HCT116 (cell line): ENCODE results near the gene CNN3. TPM values are rescaled to one million over a fixed set of nuclear protein-coding genes. Genes with fewer than 3 reads are reported as not detected.
A peak's percentile ranks its signal among the peaks of the same experiment; 100 is the strongest.

Source experiments
- ATAC-seq: fragments of 200-7000 bp; cut with Tn5 transposase; 2 replicates; pipeline ENCODE4 v1.9.1; 2020; ENCODE audit warnings: mild to moderate bottlenecking, moderate library complexity
- BruUV-seq: library from RNA; stranded (reverse); fragments of 400-500 nt; replicated peaks from 2 replicates; lab custom pipeline; 2021; lab: Mats Ljungman, UMichigan
- CTCF ChIA-PET: fragments of 300-600 bp; sonication (Branson Sonifier 250); formaldehyde crosslinking; loops from one replicate; lab custom pipeline; 2021; ENCODE audit warnings: antibody characterized with exemption; lab: Charles Lee
- POLR2A ChIA-PET: fragments of 300-600, 350-600 bp; sonication (Branson Sonifier 250); formaldehyde crosslinking; loops from one replicate; lab custom pipeline; 2021; ENCODE audit warnings: antibody characterized with exemption; lab: Charles Lee
- RAD21 ChIA-PET, 2 experiments: fragments of 300-600 bp; sonication (Branson Sonifier 250); formaldehyde crosslinking; loops; one replicate each; lab custom pipeline; 2023; ENCODE audit warnings: low total read pairs in 2 of 2; ENCODE audit not compliant: uncharacterized antibody in 2 of 2, unreplicated experiment in 2 of 2, low non-redundant PET in 1 of 2; lab: Charles Lee
- DNase-seq: peaks from one replicate; pipeline ENCODE4 v3.0.0-alpha.2; 2010; ENCODE audit warnings: low read depth, low spot score
- H2AFZ ChIP-seq: fragments of 200-600 bp; shearing (Covaris generic), sonication (generic); 2 replicates; pipeline ENCODE4 v1.6.1; 2017; ENCODE audit warnings: low read depth, mixed run types, mixed read lengths, antibody characterized with exemption, low read length; ENCODE audit not compliant: poor library complexity, severe bottlenecking
- H3K27ac ChIP-seq: 2 replicates; pipeline ENCODE4 v1.5.1; 2012; ENCODE audit warnings: low read depth, low read length
- H3K27me3 ChIP-seq: fragments of 200-600 bp; sonication (generic); 2 replicates; pipeline ENCODE4 v1.6.1; 2016; ENCODE audit warnings: mixed run types, low read length, mixed read lengths; ENCODE audit not compliant: insufficient read depth
- H3K36me3 ChIP-seq, 2 experiments: fragments of 200-500 bp in 1 of 2; fragments of 200-600 bp in 1 of 2; sonication (Bioruptor generic) in 1 of 2; sonication (generic) in 1 of 2; 2 replicates each; pipeline versions ENCODE4 v1.5.1 to v1.6.1; 2014 to 2016; ENCODE audit warnings: low read length in 2 of 2, inconsistent platforms in 1 of 2, mixed read lengths in 1 of 2, mixed run types in 1 of 2; ENCODE audit not compliant: insufficient read depth in 2 of 2, control insufficient read depth in 1 of 2
- H3K4me1 ChIP-seq, 2 experiments: fragments of 200-600 bp in 1 of 2; sonication (generic) in 1 of 2; 2 replicates each; pipeline versions ENCODE4 v1.5.1 to v1.6.1; 2012 to 2017; ENCODE audit warnings: low read length in 2 of 2, inconsistent platforms in 1 of 2, mild to moderate bottlenecking in 1 of 2, mixed read lengths in 1 of 2, mixed run types in 1 of 2, moderate library complexity in 1 of 2; ENCODE audit not compliant: insufficient read depth in 2 of 2, control insufficient read depth in 1 of 2
- H3K4me2 ChIP-seq: fragments of 200-600 bp; sonication (generic); 2 replicates; pipeline ENCODE4 v1.6.1; 2017; ENCODE audit warnings: mixed run types, low read length, mixed read lengths
- H3K4me3 ChIP-seq, 2 experiments: fragments of 200-600 bp in 1 of 2; sonication (generic) in 1 of 2; replicated peaks in 1 of 2; 2 replicates each; pipeline ENCODE4 v1.5.1; 2011 to 2016; ENCODE audit warnings: low read length in 2 of 2, control low read depth in 1 of 2, low read depth in 1 of 2, mild to moderate bottlenecking in 1 of 2, mixed read lengths in 1 of 2, mixed run types in 1 of 2
- H3K79me2 ChIP-seq: fragments of 200-600 bp; sonication (generic); 2 replicates; pipeline ENCODE4 v1.6.1; 2017; ENCODE audit warnings: mild to moderate bottlenecking, mixed run types, low read length, moderate library complexity, mixed read lengths; ENCODE audit not compliant: insufficient read depth
- H3K9ac ChIP-seq: fragments of 200-600 bp; sonication (generic); 2 replicates; pipeline ENCODE4 v1.6.1; 2016; ENCODE audit warnings: low read length, mixed read lengths
- H3K9me2 ChIP-seq: fragments of 200-600 bp; sonication (generic), shearing (Covaris generic); 2 replicates; pipeline ENCODE4 v1.6.1; 2017; ENCODE audit warnings: mixed run types, mild to moderate bottlenecking, moderate library complexity; ENCODE audit not compliant: insufficient read depth
- H3K9me3 ChIP-seq, 2 experiments: fragments of 200-500 bp in 1 of 2; fragments of 200-600 bp in 1 of 2; sonication (Bioruptor generic) in 1 of 2; sonication (generic) in 1 of 2; 2 replicates each; pipeline ENCODE4 v1.6.1; 2014 to 2017; ENCODE audit warnings: low read length in 2 of 2, mixed read lengths in 2 of 2, inconsistent platforms in 1 of 2, low read depth in 1 of 2, mild to moderate bottlenecking in 1 of 2, mixed run types in 1 of 2, moderate library complexity in 1 of 2; ENCODE audit not compliant: control insufficient read depth in 1 of 2, insufficient read depth in 1 of 2
- H4K20me1 ChIP-seq: fragments of 200-600 bp; sonication (generic), shearing (Covaris generic); 2 replicates; pipeline ENCODE4 v1.6.1; 2017; ENCODE audit warnings: mixed run types, mild to moderate bottlenecking, moderate library complexity; ENCODE audit not compliant: insufficient read depth
- CEBPB ChIP-seq: IDR thresholded peaks from 2 replicates; pipeline ENCODE4 v1.6.1; 2012; ENCODE audit warnings: low read depth
- CTCF ChIP-seq, 3 experiments: fragments of 200-600 bp in 1 of 3; sonication (generic) in 1 of 3; IDR thresholded peaks in 2 of 3; conservative IDR thresholded peaks in 1 of 3; 2 replicates each; pipeline ENCODE4 v1.5.1; 2012 to 2017; ENCODE audit warnings: low read depth in 2 of 3, low read length in 2 of 3, antibody characterized with exemption in 1 of 3, borderline replicate concordance in 1 of 3, control low read depth in 1 of 3, mild to moderate bottlenecking in 1 of 3, mixed read lengths in 1 of 3, mixed run types in 1 of 3, moderate library complexity in 1 of 3; ENCODE audit not compliant: insufficient read depth in 1 of 3
- FOSL1 ChIP-seq: IDR thresholded peaks from 2 replicates; pipeline ENCODE4 v1.6.1; 2012; ENCODE audit warnings: low read depth
- MAX ChIP-seq: IDR thresholded peaks from 2 replicates; pipeline ENCODE4 v1.6.1; 2012
- POLR2AphosphoS5 ChIP-seq: IDR thresholded peaks from 2 replicates; pipeline ENCODE4 v1.6.1; 2011; ENCODE audit warnings: mild to moderate bottlenecking, low read depth, low read length, moderate library complexity
- RAD21 ChIP-seq: IDR thresholded peaks from 2 replicates; pipeline ENCODE4 v1.6.1; 2012; ENCODE audit warnings: low read depth, mild to moderate bottlenecking
- intact Hi-C: fragments of 100-400 bp; cut with micrococcal nuclease; formaldehyde crosslinking; loops from 2 replicates; pipeline ENCODE4 v1.10.0; 2022
- total RNA-seq: library from RNA; stranded (reverse); gene quantifications from one replicate; pipeline ENCODE4 v1.2.1, GENCODE V29; 2021; ENCODE audit not compliant: unreplicated experiment

Gene CNN3
- total RNA-seq, 1 experiment from 2014 or later = 109 TPM

GRCh38 chr1:94926126-94926914 lies 590 bp downstream of the CNN3 start:
- no peaks in the 10 kb centered on the region for H3K27me3 ChIP-seq
- DNase-seq (no peak), ATAC-seq (peak; percentile 56)
- ChIA-PET POLR2A (interaction anchor here (0.9 to 1.1 kb wide), 3 partner anchors 11 to 115 kb away, joined by 3 to 4 read pairs (median 3); no protein-coding TSS in a partner anchor), RAD21 (interaction anchor here in 1 of 2 experiments (0.7 kb wide), 1 partner anchor 72 kb away, joined by 4 read pairs; no protein-coding TSS in a partner anchor), CTCF (interaction anchor here (2.5 kb wide), 1 partner anchor 72 kb away, joined by 11 read pairs; no protein-coding TSS in a partner anchor)
- H3K4me2 ChIP-seq = peak overlapping the region; percentile 95
- peak overlapping the region; percentile 85 for H3K9ac ChIP-seq
- peaks cover 9% of the 10 kb centered on the region; the same call in 1 of the 2 replicates for H4K20me1 ChIP-seq
- no peak overlapping the region for H2AFZ ChIP-seq
- peak overlapping the region; percentile 89 for H3K27ac ChIP-seq
- no peaks in the 10 kb centered on the region for H3K9me3 ChIP-seq
- TF ChIP-seq RAD21 (peak; percentile 22; the same call in 1 of the 2 replicates), CTCF (IDR thresholded peaks at IDR 0.05 in 2 of 3, conservative IDR thresholded peaks at IDR 0.05 in 1 of 3; ENCODE audit: borderline replicate concordance in 1 of 3, insufficient read depth in 1 of 3, low read depth in 2 of 3, low read length in 2 of 3) (peak; percentile 28 to 40 (median 28); a peak in 4 of 6 replicates), MAX (0 out of 2 replicates have a peak, but pooled peaks have one; percentile 1), FOSL1 (0 out of 2 replicates have a peak, but pooled peaks have one; percentile 11), CEBPB (no peak), POLR2AphosphoS5 (peak; percentile 33; the same call in 1 of the 2 replicates)
- H3K4me3 ChIP-seq = peak overlapping the region; percentile 69 to 86
- no TSS peak for BruUV-seq
- H3K4me1 ChIP-seq = peaks cover 11 to 38% of the 10 kb centered on the region in 2 experiments; a peak in 3 of 4 replicates
- H3K36me3 ChIP-seq = 0 out of 4 replicates have a peak, but pooled peaks cover 0 to 6% of the 10 kb centered on the region in 2 experiments
- intact Hi-C loops = loop anchor here (2.0 kb wide), 2 partner anchors 72 to 114 kb away; no protein-coding TSS in a partner anchor
- H3K9me2 ChIP-seq = no peaks in the 10 kb centered on the region
- peaks cover 53% of the 10 kb centered on the region for H3K79me2 ChIP-seq
